HG03342 (cell line): ENCODE measurements around the gene CD4.

ENCODE experiments used
- ATAC-seq: cut with Tn5 transposase; IDR thresholded peaks from one replicate; pipeline ENCODE4 v1.9.1; 2021; ENCODE audit warnings: mild to moderate bottlenecking, moderate library complexity; ENCODE audit not compliant: unreplicated experiment

The CD4 gene

DNA sequence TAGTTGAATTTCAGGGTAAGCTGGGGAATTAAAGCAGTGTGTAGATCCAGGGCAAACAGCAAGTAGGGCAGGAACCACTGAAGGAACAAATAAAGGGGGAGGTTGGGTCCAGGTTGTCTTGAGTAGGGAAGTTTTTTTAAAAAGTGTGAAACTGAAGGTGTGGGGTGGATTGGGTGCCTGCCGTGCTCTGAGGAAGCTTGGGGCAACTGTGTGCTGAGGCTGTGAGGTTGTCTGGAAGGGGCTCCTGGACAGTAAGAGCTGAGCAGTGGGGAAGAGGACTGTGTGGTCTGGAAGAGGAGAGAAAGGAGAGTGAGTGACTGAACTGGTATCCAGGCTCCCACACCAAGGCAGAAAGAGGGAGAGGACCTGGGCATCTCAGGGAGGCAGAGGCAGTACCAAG lies 21.4 kb downstream of the CD4 start:
- no peak for ATAC-seq

DNA sequence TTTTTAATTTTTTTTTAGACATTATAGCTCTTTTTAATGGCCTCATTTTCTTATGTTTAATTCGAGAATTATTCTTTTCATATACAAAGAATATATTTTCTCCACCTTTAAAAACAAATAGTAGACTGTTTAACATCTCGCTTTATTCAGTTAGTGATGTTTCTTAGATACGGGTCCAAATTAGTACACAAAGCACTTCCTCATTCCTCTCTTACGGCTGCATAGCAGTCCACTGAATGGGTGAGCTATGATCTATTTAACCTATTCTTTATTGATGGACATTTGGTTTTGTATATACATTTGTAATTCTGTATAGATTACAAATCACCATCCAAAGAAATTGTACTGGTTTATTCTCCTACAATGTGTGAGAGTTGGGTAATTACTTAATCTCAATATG lies 24.0 kb downstream of the CD4 start:
- no peak for ATAC-seq

DNA sequence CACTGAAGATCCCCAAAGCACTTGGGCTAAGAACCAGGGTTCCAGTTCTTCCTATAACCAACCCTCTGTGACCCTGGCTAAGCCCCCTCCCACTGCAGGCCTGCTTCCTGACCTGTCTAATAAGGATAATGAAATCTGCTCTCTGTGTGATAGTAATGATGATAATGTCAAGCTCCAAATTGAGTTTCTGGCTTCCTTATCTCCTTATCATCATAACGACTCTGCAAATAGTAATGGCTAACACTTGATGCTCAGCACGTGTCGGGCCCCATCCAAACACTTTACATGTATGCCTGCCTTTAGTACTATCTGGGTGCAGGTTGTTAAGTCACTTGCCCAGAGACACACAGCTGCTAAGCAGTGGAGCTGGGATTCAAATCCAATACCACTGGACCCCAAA lies 27.3 kb downstream of the CD4 start:
- ATAC-seq: no peak

GRCh38 chr12:6817098-6817497 lies 27.8 kb downstream of the CD4 start:
- ATAC-seq: no peak

GRCh38 chr12:6817662-6818157 lies 28.4 kb downstream of the CD4 start:
- no peak for ATAC-seq

- ATAC-seq: no peak
Measured at GRCh38 chr12:6818222-6818621, 28.9 kb downstream of the CD4 start.

- ATAC-seq: no peak
Measured at GRCh38 chr12:6818645-6819044, 29.3 kb downstream of the CD4 start.

- no peak for ATAC-seq
Measured at GRCh38 chr12:6819106-6820030, 30.0 kb downstream of the CD4 start.

- no peak for ATAC-seq
Measured at GRCh38 chr12:6820166-6820565, 30.8 kb downstream of the CD4 start.

- ATAC-seq: no peak
Measured at GRCh38 chr12:6821591-6822425, 32.5 kb downstream of the CD4 start, which contains the start of gene GPR162. Gene GPR162 (plus strand): TSS chr12:6821821. CDS start chr12:6823899, 2,078 bp downstream.

DNA sequence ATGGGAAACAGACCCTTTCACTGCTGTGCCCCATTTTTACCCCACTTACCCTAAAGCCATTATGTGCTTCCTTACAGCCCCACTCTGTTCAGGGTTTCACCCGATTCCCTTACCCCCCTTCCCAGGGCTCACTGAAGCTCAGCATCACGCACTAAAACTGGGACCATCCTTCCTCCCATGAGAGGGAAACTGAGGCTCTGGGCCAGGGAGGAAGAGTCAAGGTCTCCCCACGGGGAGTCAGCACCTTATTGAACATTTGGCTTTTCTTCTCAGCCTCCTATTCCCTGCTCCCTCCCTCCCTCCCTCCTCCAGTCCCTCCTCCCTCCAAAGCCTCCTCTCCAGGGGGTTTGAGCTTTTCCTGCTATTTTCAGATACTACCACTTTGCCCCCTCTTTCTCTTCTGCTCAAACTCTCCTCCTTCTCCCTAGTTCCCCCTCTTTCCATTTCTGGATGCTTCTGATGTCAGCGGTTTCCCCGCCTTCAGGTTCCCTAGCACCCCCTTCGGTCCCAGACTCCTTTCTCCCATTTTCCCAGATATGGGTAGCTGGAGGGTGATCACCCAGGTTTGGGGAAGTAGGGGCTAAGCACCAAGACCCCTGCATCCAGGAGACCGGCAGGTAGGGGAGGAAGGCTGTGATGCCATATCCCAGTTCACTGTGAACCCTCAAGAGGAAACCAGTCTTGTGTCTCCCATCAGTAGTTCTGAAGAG lies 33.3 kb downstream of the CD4 start:
- ATAC-seq: no peak

DNA sequence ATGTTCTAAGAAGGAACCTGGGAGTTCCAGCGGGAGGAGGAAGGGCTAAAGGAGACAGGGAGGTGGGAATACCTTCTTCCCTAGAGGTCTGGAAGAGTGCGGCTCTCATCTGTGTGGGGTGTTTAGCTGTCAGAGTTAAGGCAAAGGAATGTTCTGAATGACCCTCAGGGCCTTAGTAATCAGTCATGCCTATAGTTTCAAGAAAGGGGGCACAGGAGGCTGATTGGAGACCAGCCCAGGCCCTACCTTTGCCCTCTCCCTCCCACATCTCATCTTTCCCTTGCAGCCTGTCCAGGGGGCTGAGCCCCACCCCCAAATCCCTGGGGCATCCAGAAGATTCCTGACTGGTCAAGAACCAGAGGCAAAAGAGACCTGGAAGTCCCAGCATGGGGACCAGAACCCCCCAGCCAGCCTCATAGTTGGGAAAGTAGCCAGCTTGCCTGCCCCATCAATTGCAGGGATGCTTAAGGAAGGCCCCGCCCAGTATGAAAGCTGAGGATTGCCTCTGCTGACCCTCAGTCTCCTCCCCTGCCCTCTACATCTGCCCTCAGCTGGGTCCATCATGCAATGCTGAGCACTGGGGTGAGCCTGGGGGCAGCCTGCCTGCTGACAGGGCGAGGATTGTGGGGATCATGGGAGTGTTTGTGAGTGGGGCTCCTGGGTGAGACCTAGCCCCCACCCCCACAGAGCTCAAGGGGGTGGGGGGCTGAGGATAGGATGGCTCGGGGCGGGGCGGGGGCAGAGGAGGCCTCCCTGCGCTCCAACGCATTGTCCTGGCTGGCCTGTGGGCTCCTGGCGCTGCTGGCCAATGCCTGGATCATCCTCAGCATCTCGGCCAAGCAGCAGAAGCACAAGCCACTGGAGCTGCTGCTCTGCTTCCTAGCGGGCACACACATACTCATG lies 34.1 kb downstream of the CD4 start:
- no peak for ATAC-seq

GRCh38 chr12:6824085-6824775 lies 34.9 kb downstream of the CD4 start:
- no peak for ATAC-seq

- ATAC-seq: no peak
Measured at GRCh38 chr12:6824901-6825381, 35.6 kb downstream of the CD4 start.

GRCh38 chr12:6825398-6826124 lies 36.2 kb downstream of the CD4 start:
- no peak for ATAC-seq

- no peak for ATAC-seq
Measured at GRCh38 chr12:6826125-6826733, 36.9 kb downstream of the CD4 start.

DNA sequence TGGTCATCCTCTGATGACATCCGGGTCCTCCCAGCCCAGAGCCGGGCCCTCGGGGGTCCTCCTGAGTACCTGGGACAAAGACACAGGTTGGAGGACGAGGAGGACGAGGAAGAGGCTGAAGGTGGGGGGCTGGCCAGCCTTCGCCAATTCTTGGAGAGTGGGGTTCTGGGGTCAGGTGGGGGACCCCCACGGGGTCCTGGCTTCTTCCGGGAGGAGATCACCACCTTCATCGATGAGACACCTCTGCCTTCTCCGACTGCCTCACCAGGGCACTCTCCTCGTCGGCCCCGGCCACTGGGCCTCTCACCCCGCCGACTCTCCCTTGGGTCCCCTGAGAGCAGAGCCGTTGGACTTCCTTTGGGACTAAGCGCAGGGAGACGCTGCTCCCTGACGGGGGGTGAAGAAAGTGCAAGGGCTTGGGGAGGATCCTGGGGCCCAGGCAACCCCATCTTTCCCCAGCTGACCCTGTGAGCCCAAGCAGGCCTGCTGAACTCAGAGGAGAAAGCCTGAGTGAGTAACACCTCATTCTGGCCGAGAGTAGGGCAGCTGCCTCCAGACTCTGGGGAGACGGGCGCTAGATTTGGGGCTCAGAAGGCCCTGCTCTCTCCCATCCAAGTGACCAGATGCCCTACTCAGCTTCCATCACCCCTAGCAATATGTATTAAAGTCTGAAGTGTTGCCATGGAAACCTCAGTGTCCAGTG lies 37.6 kb downstream of the CD4 start:
- ATAC-seq: no peak
